GM21529 (cell line): ENCODE results near the gene UBFD1.
"Not testable (repeated sequence)": the region's sequence is repeated elsewhere in the genome, so short reads cannot be mapped to it uniquely, and the experiment has no call there.

Source experiments
- ATAC-seq: cut with Tn5 transposase; IDR thresholded peaks from one replicate; pipeline ENCODE4 v1.9.1; 2021; ENCODE audit not compliant: unreplicated experiment

UBFD1 gene

GRCh38 chr16:23556881-23557778, at the start of gene UBFD1, which contains the start of gene EARS2:
UBFD1 (plus strand) TSS chr16:23557727; CDS start chr16:23557743, 16 bp downstream.
EARS2 (minus strand) TSS chr16:23557350; CDS start chr16:23557343, 7 bp downstream.
- peak; percentile 86 for ATAC-seq

GRCh38 chr16:23508589-23509440, 48.7 kb upstream of the UBFD1 start:
- no peak for ATAC-seq

- no peak for ATAC-seq
These were observed 48.1 kb upstream of the UBFD1 start for GRCh38 chr16:23509441-23509754.

GRCh38 chr16:23509782-23510163, 47.8 kb upstream of the UBFD1 start:
- no peak for ATAC-seq

- peak; percentile 75 for ATAC-seq
These were observed 47.2 kb upstream of the UBFD1 start, which contains the start of gene GGA2 for GRCh38 chr16:23510164-23510914. GGA2 (minus strand) TSS chr16:23510494; CDS start chr16:23510411, 83 bp downstream.

- not testable (repeated sequence) for ATAC-seq
These were observed 46.6 kb upstream of the UBFD1 start for GRCh38 chr16:23510915-23511270.

- no peak for ATAC-seq
These were observed 45.8 kb upstream of the UBFD1 start for GRCh38 chr16:23511731-23512130.

- no peak for ATAC-seq
These were observed 45.3 kb upstream of the UBFD1 start for GRCh38 chr16:23512168-23512695.

GRCh38 chr16:23514381-23515152, 43.0 kb upstream of the UBFD1 start:
- no peak for ATAC-seq

GRCh38 chr16:23515881-23516280, 41.6 kb upstream of the UBFD1 start:
- no peak for ATAC-seq

GRCh38 chr16:23516366-23517137, 41.0 kb upstream of the UBFD1 start:
- ATAC-seq: no peak

- ATAC-seq: peak; percentile 57
These were observed 39.1 kb upstream of the UBFD1 start for GRCh38 chr16:23518435-23518891.

GRCh38 chr16:23519282-23519681, 38.2 kb upstream of the UBFD1 start:
- ATAC-seq: no peak

GRCh38 chr16:23520500-23520899, 37.0 kb upstream of the UBFD1 start:
- ATAC-seq: no peak

GRCh38 chr16:23521037-23521743, 36.3 kb upstream of the UBFD1 start:
- ATAC-seq: no peak

GRCh38 chr16:23521965-23522364, 35.6 kb upstream of the UBFD1 start:
- ATAC-seq: no peak

GRCh38 chr16:23523321-23523720, 34.2 kb upstream of the UBFD1 start:
- ATAC-seq: no peak

- ATAC-seq: no peak
These were observed 33.6 kb upstream of the UBFD1 start for GRCh38 chr16:23523876-23524385.
